Upper lobe of left lung (tissue), 4 donors: ENCODE data around the gene HIVEP3.

Source experiments
- CTCF ChIP-seq, 6 experiments: fragments of 450-650 bp in 4 of 6; fragments of 200-600 bp in 2 of 6; sonication (generic) in 2 of 6; IDR thresholded peaks; one replicate each; pipeline ENCODE4 v1.5.1; 2016 to 2019; ENCODE audit warnings: antibody characterized with exemption in 6 of 6
- POLR2A ChIP-seq, 4 donors: fragments of 450-650 bp; IDR thresholded peaks; one replicate each; pipeline ENCODE4 v1.5.1; 2016 to 2017; ENCODE audit warnings: antibody characterized with exemption in 4 of 4, mild to moderate bottlenecking in 2 of 4

DNA sequence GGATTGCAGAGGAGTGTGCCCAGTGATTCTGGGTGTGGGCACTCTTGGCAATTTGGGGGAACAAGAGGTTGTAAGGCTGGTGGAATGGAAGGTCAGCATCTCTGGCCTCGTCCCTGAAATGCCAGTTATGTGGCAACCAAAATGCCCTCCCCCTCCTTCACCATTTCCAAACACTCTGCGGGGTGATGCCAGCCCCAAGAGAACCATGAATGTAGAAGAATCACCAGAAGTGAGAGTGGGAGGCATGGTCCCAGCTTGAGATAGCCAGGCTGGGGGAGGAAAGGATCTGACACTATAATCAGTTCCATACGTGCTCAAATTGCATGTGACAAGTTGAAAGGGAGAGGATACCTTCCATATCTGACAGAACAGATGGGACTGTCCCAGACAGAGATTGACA lies 345.5 kb downstream of the HIVEP3 start:
- no peak for TF ChIP-seq CTCF (IDR thresholded peaks at IDR 0.05)
- TF ChIP-seq POLR2A (IDR thresholded peaks at IDR 0.05), result no peak
